Stimulated activated CD4-positive, alpha-beta T cell treated with anti-CD3 and anti-CD28 coated beads, Interleukin-4, amount 100 ng/mL, for 24 hours (primary cell): ENCODE measurements around the gene GCNT1.
"Not testable (repeated sequence)": the region's sequence is repeated elsewhere in the genome, so short reads cannot be mapped to it uniquely, and the experiment has no call there.

Experiments used
- DNase-seq: peaks from one replicate; pipeline ENCODE4 v3.0.0-alpha.2; 2020

The GCNT1 gene

DNA sequence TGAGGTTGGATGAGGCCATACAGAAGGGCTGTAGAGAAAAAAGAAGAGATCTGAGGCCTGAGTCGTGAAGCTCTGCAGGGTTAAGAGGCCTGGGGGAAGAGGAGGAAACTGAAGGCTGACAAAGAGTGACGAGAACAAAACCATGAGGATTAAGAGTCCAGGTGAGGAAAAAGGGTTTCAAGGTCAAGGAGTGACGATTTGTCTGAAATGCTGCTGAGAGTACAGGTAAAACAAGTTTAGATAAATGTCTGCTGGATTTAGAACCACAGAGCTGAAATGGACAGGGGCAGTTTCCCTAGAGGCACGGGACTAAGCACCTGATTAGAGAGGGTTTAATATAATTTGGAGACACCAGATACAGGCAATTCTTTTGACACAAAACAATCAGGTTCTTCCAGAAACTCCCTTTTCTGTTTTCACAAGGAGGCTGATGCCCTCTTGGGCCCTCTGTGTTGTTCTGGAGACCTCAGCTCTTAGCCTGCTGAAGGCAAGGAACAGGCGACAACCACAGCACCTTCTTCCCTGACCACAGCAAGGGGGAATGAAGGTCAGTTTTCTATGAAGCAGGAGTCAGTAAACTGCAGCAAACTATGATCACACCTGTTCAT, 14.6 kb upstream of the GCNT1 start:
- no peak for DNase-seq

GRCh38 chr9:76445976-76446375, 13.0 kb upstream of the GCNT1 start:
- no peak for DNase-seq

GRCh38 chr9:76448501-76448900, 10.5 kb upstream of the GCNT1 start:
- no peak for DNase-seq

- DNase-seq, result no peak
These were observed 7.7 kb upstream of the GCNT1 start for GRCh38 chr9:76451234-76451633.

DNA sequence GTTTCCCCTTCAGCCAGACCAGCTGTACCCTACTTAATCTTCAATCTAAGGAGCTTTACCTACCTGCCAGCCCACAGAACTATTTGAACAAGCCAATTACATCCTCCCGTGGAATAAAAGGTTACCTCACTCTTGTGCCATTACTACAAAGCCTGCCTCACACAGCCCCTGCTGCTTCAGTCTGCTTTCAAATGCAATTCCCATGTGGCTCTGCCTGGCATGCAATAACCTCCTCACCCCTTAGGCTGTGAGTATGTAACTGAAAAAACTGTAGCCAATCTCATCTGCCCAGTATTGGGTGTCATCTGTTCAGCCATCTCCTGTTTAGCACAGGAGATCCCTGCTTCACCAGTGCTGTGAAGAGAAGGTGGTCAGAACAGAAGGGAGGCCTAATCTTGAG, 6.1 kb upstream of the GCNT1 start:
- DNase-seq, result no peak

- DNase-seq, result no peak
These were observed 5.2 kb upstream of the GCNT1 start for GRCh38 chr9:76453785-76454184.

DNA sequence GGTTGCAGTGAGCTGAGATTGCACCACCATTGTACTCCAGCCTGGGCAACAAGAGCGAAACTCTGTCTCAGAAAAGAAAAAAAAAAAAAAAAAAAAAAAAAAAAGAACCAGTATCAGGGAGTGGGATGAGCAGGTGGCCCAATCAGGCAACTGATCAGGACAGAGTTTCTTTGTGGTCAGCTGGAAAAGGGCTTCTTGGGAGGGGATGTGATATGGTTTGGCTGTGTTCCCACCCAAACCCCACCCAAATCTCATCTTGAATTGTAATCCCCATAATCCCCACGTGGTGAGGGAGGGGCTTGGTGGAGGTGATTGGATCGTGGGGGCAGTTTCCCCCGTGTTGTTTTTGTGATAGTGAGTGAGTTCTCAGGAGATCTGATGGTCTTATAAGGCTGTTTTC, 4.7 kb upstream of the GCNT1 start:
- DNase-seq, result no peak

DNA sequence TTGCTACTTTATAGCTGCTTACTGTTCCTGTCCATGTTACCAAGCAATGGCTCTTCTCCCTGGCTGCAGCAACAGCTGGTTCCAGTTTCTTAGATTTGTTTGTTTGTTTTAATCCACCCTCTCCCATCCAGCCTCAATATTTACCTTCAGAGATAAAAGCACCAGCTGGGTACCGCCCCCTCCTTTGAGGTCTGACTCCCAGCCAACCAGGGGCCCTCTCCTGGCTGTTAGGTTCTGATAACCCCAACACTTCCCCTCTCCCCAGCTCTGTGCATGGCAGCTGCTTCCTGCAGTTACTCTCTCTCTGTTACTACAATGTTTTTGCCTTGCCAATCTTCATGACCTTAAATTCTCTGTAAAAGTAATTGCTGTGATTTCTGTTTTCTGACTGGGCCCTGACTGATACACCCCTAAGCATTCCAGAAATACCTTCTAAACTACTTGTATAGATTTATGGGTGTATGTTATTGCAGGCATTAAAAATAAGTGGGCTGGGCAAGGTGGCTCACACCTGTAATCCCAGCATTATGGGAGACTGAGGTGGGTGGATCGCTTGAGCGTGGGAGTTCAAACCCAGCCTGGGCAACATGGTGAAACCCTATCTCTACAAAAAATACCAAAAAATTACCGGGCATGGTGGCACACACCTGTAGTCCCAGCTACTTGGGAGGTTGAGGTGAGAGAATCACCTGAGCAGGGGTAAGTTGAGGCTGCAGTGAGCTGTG, 2.6 kb upstream of the GCNT1 start:
- no peak for DNase-seq

GRCh38 chr9:76459694-76460635, 983 bp downstream of the GCNT1 start:
- no peak for DNase-seq

GRCh38 chr9:76462126-76462525, 3.1 kb downstream of the GCNT1 start:
- no peak for DNase-seq

GRCh38 chr9:76463211-76463610, 4.2 kb downstream of the GCNT1 start:
- DNase-seq, result no peak

GRCh38 chr9:76464706-76465105, 5.7 kb downstream of the GCNT1 start:
- no peak for DNase-seq

GRCh38 chr9:76465442-76466298, 6.7 kb downstream of the GCNT1 start:
- no peak for DNase-seq

DNA sequence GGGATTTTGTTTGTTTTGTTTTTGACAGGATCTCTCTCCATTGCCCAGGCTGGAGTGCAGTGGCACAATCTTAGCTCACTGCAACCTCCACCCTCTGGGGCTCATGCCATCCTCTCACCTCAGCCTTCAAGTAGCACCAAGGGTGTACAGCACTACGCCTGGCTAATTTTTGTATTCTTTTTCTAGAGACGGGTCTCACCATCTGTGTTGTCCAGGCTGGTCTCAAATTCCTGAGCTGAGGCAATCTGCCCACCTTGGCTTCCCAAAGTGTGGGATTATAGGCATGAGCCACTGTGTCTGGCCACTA, 7.3 kb downstream of the GCNT1 start:
- no peak for DNase-seq

DNA sequence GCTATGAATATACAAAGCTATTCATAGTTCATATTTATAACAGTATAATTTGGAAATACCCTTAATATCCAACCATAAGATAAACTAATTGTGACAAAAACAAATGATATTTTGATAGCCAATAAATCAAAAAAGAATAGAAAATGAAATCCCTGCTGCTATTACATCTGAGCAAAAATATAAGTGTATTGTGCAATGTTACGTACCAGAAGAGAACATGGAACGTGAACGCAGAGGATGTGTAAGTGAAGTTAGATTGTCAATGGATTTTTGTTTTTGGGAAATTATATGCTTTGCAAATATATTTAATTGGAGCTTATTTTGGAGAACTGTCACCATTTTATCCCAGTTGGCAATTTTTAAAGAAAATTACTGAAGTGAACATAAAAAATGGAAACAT, 15.4 kb downstream of the GCNT1 start:
- DNase-seq, result no peak

- DNase-seq, result no peak
These were observed 16.7 kb downstream of the GCNT1 start for GRCh38 chr9:76475686-76476085.

DNA sequence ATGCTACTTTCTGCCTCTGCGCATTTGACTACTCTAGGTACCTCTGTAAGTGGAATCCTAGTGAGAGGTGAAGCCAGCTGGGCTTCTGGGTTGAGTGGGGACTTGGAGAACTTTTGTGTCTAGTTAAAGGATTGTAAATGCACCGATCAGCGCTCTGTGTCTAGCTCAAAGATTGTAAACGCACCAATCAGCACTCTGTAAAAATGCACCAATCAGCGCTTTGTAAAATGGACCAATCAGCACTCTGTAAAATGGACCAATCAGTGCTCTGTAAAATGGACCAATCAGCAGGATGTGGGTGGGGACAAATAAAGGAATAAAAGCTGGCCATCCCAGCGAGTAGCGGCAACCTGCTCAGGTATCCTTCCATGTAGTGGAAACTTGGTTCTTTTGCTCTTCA, 18.8 kb downstream of the GCNT1 start:
- not testable (repeated sequence) for DNase-seq

GRCh38 chr9:76478226-76478625, 19.2 kb downstream of the GCNT1 start:
- no peak for DNase-seq

DNA sequence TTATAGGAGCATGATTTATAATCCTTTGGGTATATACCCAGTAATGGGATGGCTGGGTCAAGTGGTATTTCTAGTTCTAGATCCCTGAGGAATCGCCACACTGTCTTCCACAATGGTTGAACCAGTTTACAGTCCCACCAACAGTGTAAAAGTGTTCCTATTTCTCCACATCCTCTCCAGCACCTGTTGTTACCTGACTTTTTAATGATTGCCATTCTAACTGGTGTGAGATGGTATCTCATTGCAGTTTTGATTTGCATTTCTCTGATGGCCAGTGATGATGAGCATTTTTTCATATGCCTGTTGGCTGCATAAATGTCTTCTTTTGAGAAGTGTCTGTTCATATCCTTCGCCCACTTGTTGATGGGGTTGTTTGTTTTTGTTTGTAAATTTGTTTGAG, 20.4 kb downstream of the GCNT1 start:
- not testable (repeated sequence) for DNase-seq

DNA sequence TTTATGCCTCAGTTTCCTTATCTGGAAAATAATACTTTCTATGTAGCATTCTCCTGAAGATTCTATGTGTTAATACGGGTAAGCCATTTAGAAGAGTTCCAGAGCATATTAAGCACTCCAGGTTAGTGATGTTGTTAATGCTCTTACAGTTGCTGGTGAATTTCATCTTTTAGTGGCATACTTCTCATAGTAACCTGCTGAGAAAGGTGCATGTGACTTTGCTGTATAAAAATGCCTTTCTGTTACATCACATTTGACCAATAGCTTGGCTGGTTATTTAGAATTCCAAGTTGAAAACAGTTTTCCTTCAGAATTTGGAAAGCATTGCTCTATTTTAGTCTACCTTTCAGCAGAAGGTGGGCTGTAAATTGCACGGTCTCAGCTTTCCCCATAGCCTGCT, 27.2 kb downstream of the GCNT1 start:
- DNase-seq, result no peak

- DNase-seq, result no peak
These were observed 31.4 kb downstream of the GCNT1 start for GRCh38 chr9:76490249-76490990.

- not testable (repeated sequence) for DNase-seq
These were observed 32.1 kb downstream of the GCNT1 start for GRCh38 chr9:76491056-76491455.
